ENCODE measurements around the gene COL6A2.
"Not testable (repeated sequence)": the region's sequence is repeated elsewhere in the genome, so short reads cannot be mapped to it uniquely, and the experiment has no call there.

Gene COL6A2

GRCh38 chr21:46170436-46171193 is 72.7 kb downstream of the COL6A2 start:
- H3K4me1 Mint-ChIP-seq, CTCF ChIA-PET: not testable (repeated sequence)

GRCh38 chr21:46171585-46171984 is 73.7 kb downstream of the COL6A2 start:
- peaks cover 20% of the 10 kb centered on the region for H3K9me3 Mint-ChIP-seq
- H3K36me3 Mint-ChIP-seq = peaks cover 2% of the 10 kb centered on the region
- H3K27me3 Mint-ChIP-seq = peaks cover 23% of the 10 kb centered on the region
- no peak for DNase-seq
- CTCF ChIA-PET = no interaction called here
- no peak overlapping the region for H3K27ac Mint-ChIP-seq
- H3K4me3 Mint-ChIP-seq = no peak overlapping the region
- peaks cover 9% of the 10 kb centered on the region for H3K4me1 Mint-ChIP-seq

More at GRCh38 chr21:46170436-46171193, 72.7 kb downstream of the COL6A2 start:
- H3K27me3 Mint-ChIP-seq = peaks cover 16% of the 10 kb centered on the region
- peaks cover 20% of the 10 kb centered on the region for H3K9me3 Mint-ChIP-seq
- peak; percentile 40 for DNase-seq
- not testable (repeated sequence) for H3K36me3 Mint-ChIP-seq, H3K4me3 Mint-ChIP-seq
- H3K27ac Mint-ChIP-seq = peak overlapping the region; percentile 4

GRCh38 chr21:46171996-46172862 is 74.3 kb downstream of the COL6A2 start:
- Mint-ChIP-seq H3K4me3 (no peak overlapping the region), H3K4me1 (peaks cover 9% of the 10 kb centered on the region), H3K9me3 (peaks cover 20% of the 10 kb centered on the region), H3K36me3 (peaks cover 2% of the 10 kb centered on the region), H3K27me3 (peaks cover 23% of the 10 kb centered on the region), H3K27ac (no peak overlapping the region)
- DNase-seq = no peak
- CTCF ChIA-PET = interaction anchor here (0.7 kb wide), 1 partner anchor 28 kb away, joined by 3 read pairs; no protein-coding TSS in a partner anchor

- peaks cover 22% of the 10 kb centered on the region for H3K9me3 Mint-ChIP-seq
- peaks cover 23% of the 10 kb centered on the region for H3K27me3 Mint-ChIP-seq
- CTCF ChIA-PET = interaction anchor here (0.7 kb wide), 1 partner anchor 27 kb away, joined by 3 read pairs; no protein-coding TSS in a partner anchor
- no peak for DNase-seq
- H3K4me3 Mint-ChIP-seq = no peak overlapping the region
- H3K27ac Mint-ChIP-seq = no peak overlapping the region
- peaks cover 2% of the 10 kb centered on the region for H3K36me3 Mint-ChIP-seq
- H3K4me1 Mint-ChIP-seq = peaks cover 9% of the 10 kb centered on the region
Observed at GRCh38 chr21:46172863-46173528, 75.1 kb downstream of the COL6A2 start.

GRCh38 chr21:46173573-46173972 is 75.7 kb downstream of the COL6A2 start:
- Mint-ChIP-seq H3K36me3 (peaks cover 2% of the 10 kb centered on the region), H3K4me3 (no peak overlapping the region), H3K4me1 (peaks cover 9% of the 10 kb centered on the region), H3K27ac (no peak overlapping the region), H3K27me3 (peaks cover 23% of the 10 kb centered on the region), H3K9me3 (peaks cover 22% of the 10 kb centered on the region)
- CTCF ChIA-PET = no interaction called here
- DNase-seq = no peak

- H3K27ac Mint-ChIP-seq, DNase-seq, H3K36me3 Mint-ChIP-seq, H3K4me1 Mint-ChIP-seq, CTCF ChIA-PET, H3K4me3 Mint-ChIP-seq: not testable (repeated sequence)
- H3K9me3 Mint-ChIP-seq = peaks cover 17% of the 10 kb centered on the region
- H3K27me3 Mint-ChIP-seq = peaks cover 23% of the 10 kb centered on the region
Observed at GRCh38 chr21:46176443-46177129, 78.7 kb downstream of the COL6A2 start.

- Mint-ChIP-seq H3K27ac (no peak overlapping the region), H3K4me1 (no peaks in the 10 kb centered on the region), H3K4me3 (no peak overlapping the region), H3K27me3 (peaks cover 15% of the 10 kb centered on the region), H3K9me3 (peaks cover 11% of the 10 kb centered on the region), H3K36me3 (peaks cover 2% of the 10 kb centered on the region)
- CTCF ChIA-PET = no interaction called here
- DNase-seq = no peak
Observed at GRCh38 chr21:46178961-46179360, 81.0 kb downstream of the COL6A2 start.
